OCI-LY1 (cell line): ENCODE measurements around the gene FDXR.

Source experiments
- H2AFZ ChIP-seq: fragments of 200-600 bp; sonication (generic), shearing (Covaris generic); 2 replicates; pipeline ENCODE4 v1.6.0; 2014; ENCODE audit warnings: antibody characterized with exemption, mild to moderate bottlenecking, low read length
- H3F3A ChIP-seq: fragments of 200-600 bp; sonication (generic), shearing (Covaris generic); 2 replicates; pipeline ENCODE4 v1.6.0; 2014; ENCODE audit warnings: mild to moderate bottlenecking, antibody characterized with exemption, low read length, moderate library complexity; ENCODE audit not compliant: insufficient read depth
- H3K27ac ChIP-seq: fragments of 200-600 bp; sonication (generic); 2 replicates; pipeline ENCODE4 v1.5.1; 2014; ENCODE audit warnings: low read length, mixed run types, mild to moderate bottlenecking, low read depth; ENCODE audit not compliant: poor library complexity, severe bottlenecking
- H3K27me3 ChIP-seq: fragments of 200-600 bp; sonication (generic); 2 replicates; pipeline ENCODE4 v1.6.0; 2014; ENCODE audit warnings: antibody characterized with exemption, mild to moderate bottlenecking, low read length, moderate library complexity; ENCODE audit not compliant: insufficient read depth
- H3K36me3 ChIP-seq: fragments of 200-600 bp; sonication (generic); 2 replicates; pipeline ENCODE4 v1.6.1; 2014; ENCODE audit warnings: mild to moderate bottlenecking, antibody characterized with exemption, low read length, moderate library complexity, mixed read lengths; ENCODE audit not compliant: insufficient read depth
- H3K4me1 ChIP-seq: fragments of 200-600 bp; sonication (generic); 2 replicates; pipeline ENCODE4 v1.5.1; 2014; ENCODE audit warnings: mild to moderate bottlenecking, low read length, moderate library complexity; ENCODE audit not compliant: insufficient read depth, severe bottlenecking
- H3K4me2 ChIP-seq: fragments of 200-600 bp; sonication (generic), shearing (Covaris generic); 2 replicates; pipeline ENCODE4 v1.6.1; 2014; ENCODE audit warnings: low read length
- H3K4me3 ChIP-seq: fragments of 200-600 bp; sonication (generic); 2 replicates; pipeline ENCODE4 v1.5.1; 2014; ENCODE audit warnings: low read length, low read depth, mild to moderate bottlenecking, mixed read lengths; ENCODE audit not compliant: poor library complexity, severe bottlenecking
- H3K79me2 ChIP-seq: fragments of 200-600 bp; shearing (Covaris generic); 2 replicates; pipeline ENCODE4 v1.6.1; 2016; ENCODE audit warnings: mixed run types, low read length, mixed read lengths; ENCODE audit not compliant: insufficient read depth
- H3K9ac ChIP-seq: fragments of 200-600 bp; sonication (generic), shearing (Covaris generic); 2 replicates; pipeline ENCODE4 v1.6.1; 2014; ENCODE audit warnings: mild to moderate bottlenecking, low read length, mixed read lengths
- H3K9me2 ChIP-seq: fragments of 200-600 bp; sonication (generic), shearing (Covaris generic); 2 replicates; pipeline ENCODE4 v1.6.1; 2014; ENCODE audit warnings: low read depth, mild to moderate bottlenecking, low read length, mixed read lengths
- H3K9me3 ChIP-seq: fragments of 200-600 bp; shearing (Covaris generic); 2 replicates; pipeline ENCODE4 v1.6.1; 2014; ENCODE audit warnings: low read length, mixed read lengths
- H4K20me1 ChIP-seq: fragments of 200-600 bp; sonication (generic), shearing (Covaris generic); 2 replicates; pipeline ENCODE4 v1.6.0; 2016; ENCODE audit warnings: mild to moderate bottlenecking, low read length; ENCODE audit not compliant: insufficient read depth
- EZH2 ChIP-seq: fragments of 200-600 bp; sonication (generic), shearing (Covaris generic); IDR thresholded peaks from 2 replicates; pipeline ENCODE4 v1.8.0; 2017; ENCODE audit warnings: borderline replicate concordance, mixed run types, mild to moderate bottlenecking, antibody characterized with exemption, low read length, moderate library complexity, mixed read lengths
- TF ChIP-seq, protein P1 (sequence below): fragments of 200-600 bp; sonication (generic), shearing (Covaris generic); IDR thresholded peaks from 2 replicates; pipeline ENCODE4 v1.5.1; 2017; ENCODE audit warnings: mild to moderate bottlenecking, antibody characterized with exemption, low read length, moderate library complexity, mixed read lengths

The FDXR gene

DNA sequence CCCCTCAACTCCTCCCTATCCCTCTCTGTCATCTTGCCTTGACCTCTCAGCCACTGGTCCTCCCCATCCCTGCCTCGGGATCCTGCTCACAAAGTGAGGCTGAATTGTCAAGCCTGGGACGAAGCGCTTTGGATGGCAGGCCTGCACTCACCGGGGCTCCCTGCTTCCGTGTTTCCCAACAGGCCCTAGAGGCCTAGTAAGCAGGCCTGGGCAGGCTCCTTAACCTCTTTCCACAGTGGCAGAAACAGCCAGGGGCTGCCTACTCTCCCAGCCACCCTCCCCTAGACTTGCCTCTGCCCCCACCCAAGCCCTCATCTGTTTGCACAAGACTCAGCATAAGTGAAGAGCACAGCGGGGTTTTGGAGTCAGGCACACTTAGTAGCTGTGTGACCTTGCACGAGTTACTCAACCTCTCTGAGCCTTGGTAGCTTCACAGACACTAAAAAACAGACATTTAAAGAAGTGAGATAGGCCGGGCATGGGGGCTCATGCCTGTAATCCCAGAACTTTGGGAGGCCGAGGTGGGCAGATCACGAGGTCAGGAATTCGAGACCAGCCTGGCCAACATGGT lies 25.7 kb upstream of the FDXR start:
- Histone ChIP-seq H2AFZ (no peak overlapping the region), H3F3A (no peaks in the 10 kb centered on the region), H4K20me1 (no peaks in the 10 kb centered on the region), H3K27ac (no peak overlapping the region), H3K9ac (no peak overlapping the region), H3K79me2 (no peaks in the 10 kb centered on the region), H3K27me3 (no peaks in the 10 kb centered on the region; the same call in 1 of the 2 replicates), H3K9me2 (no peaks in the 10 kb centered on the region), H3K4me1 (no peaks in the 10 kb centered on the region), H3K4me2 (no peak overlapping the region), H3K9me3 (no peaks in the 10 kb centered on the region), H3K36me3 (no peaks in the 10 kb centered on the region), H3K4me3 (no peak overlapping the region)
- TF ChIP-seq, protein P1, sequence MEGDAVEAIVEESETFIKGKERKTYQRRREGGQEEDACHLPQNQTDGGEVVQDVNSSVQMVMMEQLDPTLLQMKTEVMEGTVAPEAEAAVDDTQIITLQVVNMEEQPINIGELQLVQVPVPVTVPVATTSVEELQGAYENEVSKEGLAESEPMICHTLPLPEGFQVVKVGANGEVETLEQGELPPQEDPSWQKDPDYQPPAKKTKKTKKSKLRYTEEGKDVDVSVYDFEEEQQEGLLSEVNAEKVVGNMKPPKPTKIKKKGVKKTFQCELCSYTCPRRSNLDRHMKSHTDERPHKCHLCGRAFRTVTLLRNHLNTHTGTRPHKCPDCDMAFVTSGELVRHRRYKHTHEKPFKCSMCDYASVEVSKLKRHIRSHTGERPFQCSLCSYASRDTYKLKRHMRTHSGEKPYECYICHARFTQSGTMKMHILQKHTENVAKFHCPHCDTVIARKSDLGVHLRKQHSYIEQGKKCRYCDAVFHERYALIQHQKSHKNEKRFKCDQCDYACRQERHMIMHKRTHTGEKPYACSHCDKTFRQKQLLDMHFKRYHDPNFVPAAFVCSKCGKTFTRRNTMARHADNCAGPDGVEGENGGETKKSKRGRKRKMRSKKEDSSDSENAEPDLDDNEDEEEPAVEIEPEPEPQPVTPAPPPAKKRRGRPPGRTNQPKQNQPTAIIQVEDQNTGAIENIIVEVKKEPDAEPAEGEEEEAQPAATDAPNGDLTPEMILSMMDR, result no peak
- no peak for TF ChIP-seq EZH2

DNA sequence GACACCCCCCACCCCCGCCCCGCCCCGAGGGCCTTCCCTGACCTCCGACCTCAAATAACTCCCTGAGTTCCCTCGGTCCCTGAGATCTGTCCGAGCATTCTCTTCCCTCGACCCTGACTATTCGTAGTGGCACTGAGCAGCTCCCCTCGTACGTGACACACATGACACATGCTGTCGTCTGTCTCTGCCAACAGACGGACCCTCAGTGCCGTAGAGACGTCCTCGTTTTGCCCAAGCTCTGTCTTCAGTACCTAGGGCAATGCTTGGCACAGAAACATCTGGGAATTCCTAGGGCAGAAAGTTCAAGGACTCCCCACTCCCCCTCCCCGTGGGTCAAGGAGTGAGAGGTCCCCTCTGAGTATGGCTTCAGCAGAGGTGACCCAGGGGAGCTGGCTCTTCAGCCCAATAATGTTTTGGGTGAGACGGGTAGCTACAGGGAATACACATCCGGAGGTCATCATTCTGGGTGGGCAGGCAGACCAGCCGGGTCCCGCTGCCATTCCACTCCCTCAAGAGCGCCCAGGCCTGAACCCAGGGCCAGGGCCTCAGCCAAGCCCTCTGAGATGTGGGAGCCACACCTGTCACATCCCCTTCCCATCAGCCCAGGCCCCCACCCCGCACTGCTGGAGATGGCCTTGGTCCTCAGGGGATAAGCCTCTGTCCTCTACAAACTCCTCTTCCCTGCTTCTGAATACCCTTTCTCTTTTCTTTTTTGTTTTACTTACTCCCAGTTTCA lies 21.3 kb upstream of the FDXR start:
- no peaks in the 10 kb centered on the region; the same call in 1 of the 2 replicates for H3K27me3 ChIP-seq
- no peak overlapping the region for H2AFZ ChIP-seq
- no peaks in the 10 kb centered on the region for H3F3A ChIP-seq
- H3K4me2 ChIP-seq, result no peak overlapping the region
- no peaks in the 10 kb centered on the region for H3K36me3 ChIP-seq
- H3K4me3 ChIP-seq, result no peak overlapping the region
- TF ChIP-seq EZH2, result no peak
- TF ChIP-seq, protein P1, result no peak
- H3K9me3 ChIP-seq, result no peaks in the 10 kb centered on the region
- no peaks in the 10 kb centered on the region for H4K20me1 ChIP-seq
- no peak overlapping the region for H3K27ac ChIP-seq
- no peak overlapping the region for H3K9ac ChIP-seq
- H3K9me2 ChIP-seq, result no peaks in the 10 kb centered on the region
- H3K4me1 ChIP-seq, result no peaks in the 10 kb centered on the region
- no peaks in the 10 kb centered on the region for H3K79me2 ChIP-seq

DNA sequence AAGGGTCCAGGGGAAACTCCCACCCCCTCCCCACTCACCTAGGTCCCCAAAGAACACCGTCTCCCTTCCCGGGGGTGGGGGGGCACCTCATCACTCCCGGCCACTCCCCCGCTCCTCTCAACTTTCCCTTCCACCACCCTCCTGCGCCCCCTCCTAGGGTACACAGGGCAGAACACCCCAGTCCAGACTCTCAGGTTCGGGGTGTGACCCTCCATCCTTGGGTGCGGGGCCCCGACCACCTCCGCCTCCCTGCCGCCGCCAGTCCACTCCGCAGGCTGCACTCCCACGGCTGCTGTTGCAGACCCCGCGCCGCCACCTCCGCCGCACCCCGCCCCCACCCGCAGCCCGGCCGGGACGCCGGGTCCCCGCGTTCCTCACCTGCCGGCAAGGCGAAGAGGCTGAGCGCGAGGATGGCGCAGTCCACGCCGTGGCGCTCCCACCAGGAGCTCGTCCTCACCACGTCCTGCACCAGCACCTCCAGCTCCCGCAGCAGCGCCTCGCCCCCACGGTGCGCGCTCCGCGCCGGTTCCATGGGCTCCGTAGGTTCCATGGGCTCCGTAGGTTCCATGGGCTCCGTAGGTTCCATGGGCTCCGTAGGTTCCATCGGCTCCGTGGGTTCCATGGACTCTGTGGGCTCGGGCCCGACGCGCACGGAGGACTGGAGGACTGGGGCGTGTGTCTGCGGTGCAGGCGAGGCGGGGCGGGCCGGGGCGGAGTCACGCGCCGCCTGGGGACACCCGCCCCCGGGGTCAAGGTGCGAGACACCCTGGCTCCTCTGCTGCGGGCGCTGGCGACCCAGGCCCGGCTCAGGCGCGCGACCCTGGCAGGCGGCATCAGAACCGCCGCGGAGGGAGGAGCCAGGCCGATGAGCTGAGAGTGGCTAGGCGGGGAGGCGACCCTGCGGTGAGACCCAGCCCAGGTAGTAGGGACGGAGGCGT lies 20.4 kb upstream of the FDXR start, which contains the start of gene FADS6:
Gene FADS6 (minus strand): TSS at position 660 of the 938 bp plus-strand sequence. CDS start 38 bp downstream, at position 622.
- no peaks in the 10 kb centered on the region for H4K20me1 ChIP-seq
- no peaks in the 10 kb centered on the region for H3K4me1 ChIP-seq
- H3K4me3 ChIP-seq, result no peak within 1 kb of the TSS
- H3K36me3 ChIP-seq, result no peaks in the 10 kb centered on the region
- H3K27ac ChIP-seq, result no peak within 1 kb of the TSS
- H3K27me3 ChIP-seq, result no peaks in the 10 kb centered on the region; the same call in 1 of the 2 replicates
- no peak within 1 kb of the TSS for H2AFZ ChIP-seq
- TF ChIP-seq, protein P1, result no peak
- no peak for TF ChIP-seq EZH2
- H3K9ac ChIP-seq, result no peak within 1 kb of the TSS
- no peak within 1 kb of the TSS for H3K4me2 ChIP-seq
- no peaks in the 10 kb centered on the region for H3K9me3 ChIP-seq
- H3F3A ChIP-seq, result no peaks in the 10 kb centered on the region
- H3K79me2 ChIP-seq, result no peaks in the 10 kb centered on the region
- no peaks in the 10 kb centered on the region for H3K9me2 ChIP-seq
